ENCODE measurements around the gene NCBP1. TPM values are rescaled to one million over a fixed set of nuclear protein-coding genes. Genes with fewer than 3 reads are reported as not detected.

Gene NCBP1
- total RNA-seq, 4 donors from 2014 or later, result 16.2 to 38.0 (median 18.5) TPM

DNA sequence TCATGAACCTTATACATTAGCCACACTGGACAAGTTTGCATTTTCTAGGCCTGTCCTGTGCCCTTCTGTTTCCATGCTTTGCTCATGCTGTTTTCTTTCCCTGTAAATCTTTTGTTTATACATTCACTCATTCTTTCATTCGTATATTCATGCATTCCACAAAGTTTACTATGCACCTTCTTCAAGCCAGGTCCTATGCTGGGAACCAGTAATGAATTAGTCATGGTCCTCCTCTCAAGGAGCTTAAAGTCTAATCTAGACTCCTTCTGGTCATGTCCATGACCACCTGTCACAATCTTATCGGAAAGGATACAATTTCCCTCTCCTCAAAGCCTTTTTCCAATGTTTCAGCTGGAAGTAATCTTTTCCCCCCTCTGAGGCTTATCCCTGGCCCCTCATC is 72.6 kb downstream of the NCBP1 start:
- no peak for TF ChIP-seq CTCF (IDR thresholded peaks at IDR 0.05; ENCODE audit: low read depth)

DNA sequence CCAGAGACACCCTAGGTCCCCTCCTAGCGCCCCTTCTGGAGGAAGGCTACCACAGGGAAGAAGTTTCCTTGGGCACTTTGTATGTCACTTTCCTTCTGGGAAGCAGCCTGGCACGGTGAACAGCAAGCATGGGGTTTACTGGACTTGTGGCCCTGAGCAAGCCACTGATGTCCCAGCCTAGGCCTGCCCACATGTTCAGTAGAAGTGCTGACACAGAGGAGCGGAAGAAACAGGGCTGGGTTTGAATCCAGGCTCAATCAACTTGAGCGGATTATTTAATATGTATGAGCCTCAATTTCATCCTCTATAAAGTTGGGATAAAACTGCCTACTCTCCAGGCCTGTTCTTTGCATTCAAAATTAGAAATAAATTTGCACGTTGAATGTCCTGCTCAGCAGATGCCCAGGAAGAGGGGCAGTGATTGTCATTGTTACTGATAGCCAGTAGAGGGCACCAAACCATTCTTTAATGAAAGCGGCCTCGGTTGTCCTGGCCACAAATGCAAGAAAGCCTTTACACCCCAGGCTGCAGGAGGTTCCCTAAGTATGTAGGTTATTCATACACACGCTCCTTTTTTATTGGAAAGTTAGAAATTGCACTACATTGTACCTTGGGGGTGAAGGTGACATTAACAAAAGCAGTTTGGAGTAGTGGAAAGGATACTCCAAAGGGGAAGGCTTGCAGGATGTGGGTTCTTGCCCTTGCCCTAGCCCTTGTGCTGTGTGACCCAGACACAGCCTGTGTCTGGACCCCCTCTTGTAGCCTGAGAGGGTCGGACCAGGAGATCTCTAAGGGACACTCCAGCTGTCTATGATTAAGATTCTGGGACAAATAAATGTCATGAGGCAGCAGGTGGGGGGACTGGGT is 77.0 kb downstream of the NCBP1 start:
- no peak for TF ChIP-seq CTCF (IDR thresholded peaks at IDR 0.05; ENCODE audit: low read depth)

DNA sequence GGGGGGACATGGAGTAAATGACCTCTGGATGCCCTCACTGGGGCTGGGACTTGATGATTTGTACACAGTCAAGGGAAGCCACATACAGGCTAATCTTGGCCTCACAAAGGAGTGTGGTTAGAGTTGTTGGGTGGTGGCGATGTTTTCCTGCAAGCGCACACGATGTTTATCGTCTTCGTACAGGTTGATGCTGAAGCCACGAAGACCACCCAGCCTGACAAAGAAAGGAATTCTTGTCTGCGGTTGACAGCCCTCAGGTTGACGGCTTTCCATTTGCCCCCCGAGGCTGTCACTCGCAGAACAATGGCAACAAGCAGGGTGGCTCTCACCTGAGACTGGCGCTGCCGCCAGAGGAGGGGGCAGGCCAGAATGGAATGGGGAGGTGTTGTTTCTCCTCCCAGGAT is 77.6 kb downstream of the NCBP1 start:
- no peak for TF ChIP-seq CTCF (IDR thresholded peaks at IDR 0.05; ENCODE audit: low read depth)

DNA sequence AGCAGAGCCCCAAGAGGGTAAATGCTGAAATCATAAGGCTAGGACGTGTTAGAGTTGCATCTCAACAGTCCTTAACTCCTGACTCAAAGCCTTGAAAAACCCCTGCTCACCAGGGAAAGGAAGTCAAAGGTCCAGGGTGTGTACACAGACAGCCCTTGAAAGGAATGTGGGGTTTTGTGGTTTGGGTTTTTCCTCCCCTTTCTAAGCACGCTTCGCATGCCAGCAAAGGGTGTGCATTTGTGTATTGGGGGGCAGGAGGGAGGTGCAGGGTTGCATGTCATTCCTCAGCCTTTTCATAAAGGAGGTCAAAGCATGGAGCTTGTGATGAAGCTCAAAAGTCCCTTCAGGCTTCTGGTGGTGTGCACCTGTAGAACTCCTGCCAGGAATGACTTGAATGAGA is 80.8 kb downstream of the NCBP1 start:
- TF ChIP-seq CTCF (IDR thresholded peaks at IDR 0.05; ENCODE audit: low read depth), result no peak

GRCh38 chr9:97717866-97718265 is 84.2 kb downstream of the NCBP1 start:
- no peak for TF ChIP-seq CTCF (IDR thresholded peaks at IDR 0.05; ENCODE audit: low read depth)

DNA sequence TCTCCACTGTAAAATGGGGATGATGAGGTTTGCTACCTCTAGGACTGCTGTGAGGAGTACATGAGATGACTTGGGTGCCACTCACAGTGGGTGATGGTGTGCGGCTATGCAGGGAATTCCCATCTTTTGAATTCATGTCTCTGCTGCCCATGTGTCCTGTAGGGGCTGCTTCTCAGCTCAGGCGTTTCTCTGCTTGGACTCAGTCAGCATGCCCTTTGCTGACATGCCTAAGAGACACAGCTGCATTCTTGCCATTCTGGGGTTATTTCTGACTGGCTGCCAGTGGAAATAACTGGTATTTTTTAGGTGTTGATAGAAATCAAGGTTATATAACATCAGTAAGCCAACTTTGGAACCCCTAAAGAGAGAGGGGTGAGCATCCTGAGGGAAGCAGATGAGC is 87.8 kb downstream of the NCBP1 start:
- no peak for TF ChIP-seq CTCF (IDR thresholded peaks at IDR 0.05; ENCODE audit: low read depth)

DNA sequence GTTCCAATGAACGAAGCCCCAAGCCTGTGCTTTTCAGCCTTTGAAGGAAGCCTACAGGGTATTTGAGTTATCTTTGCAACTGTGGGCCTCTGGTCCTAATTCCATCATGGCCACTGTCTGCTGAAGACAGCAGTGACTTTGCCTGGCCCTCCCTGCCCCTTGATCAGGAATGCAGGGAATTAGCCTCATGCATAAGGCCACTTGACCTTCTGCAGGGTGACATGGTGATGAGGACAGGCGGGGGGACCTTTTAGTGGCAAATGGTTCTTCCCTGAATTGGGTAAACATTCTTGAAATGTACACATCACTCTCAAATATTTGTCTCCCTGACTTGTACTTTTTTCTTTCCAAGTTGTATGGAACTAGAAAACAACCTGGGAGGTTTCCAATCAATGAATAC is 88.7 kb downstream of the NCBP1 start:
- TF ChIP-seq CTCF (IDR thresholded peaks at IDR 0.05; ENCODE audit: low read depth), result no peak

Other genes starting within 250 kb of the NCBP1 start
- gene TDRD7, start 221.7 kb upstream of the NCBP1 start, total RNA-seq, result 10 to 100 TPM in 3 of 4 donors, 1 to 10 TPM in 1; 8.5 to 16.5 (median 13.3) TPM
- 10 to 100 TPM in 3 of 4 donors, 1 to 10 TPM in 1; 9.2 to 20.7 (median 13.6) TPM for gene TMOD1, start 132.2 kb upstream of the NCBP1 start, total RNA-seq
- 10 to 100 TPM; 15.1 to 31.3 (median 17.1) TPM for gene TSTD2, start 453 bp upstream of the NCBP1 start, total RNA-seq
- gene XPA, start 63.5 kb downstream of the NCBP1 start, total RNA-seq, result 10 to 100 TPM; 15.1 to 18.7 (median 18.4) TPM
- not detected for gene FOXE1, start 219.4 kb downstream of the NCBP1 start, total RNA-seq

Data from subcutaneous adipose tissue (tissue), 4 donors.